ENCODE data around the gene C22orf39. TPM values are rescaled to one million over a fixed set of nuclear protein-coding genes. Genes with fewer than 3 reads are reported as not detected.

C22orf39 gene
- polyA plus RNA-seq, 6 donors from 2014 or later, result 64.8 to 102 (median 73.0) TPM

GRCh38 chr22:19422440-19423301, 24.8 kb downstream of the C22orf39 start:
- peaks cover 56 to 70% (median 62%) of the 10 kb centered on the region in 3 donors for H3K4me1 Mint-ChIP-seq

GRCh38 chr22:19420321-19420720, 27.2 kb downstream of the C22orf39 start:
- Mint-ChIP-seq H3K27me3 (no peaks in the 10 kb centered on the region), H3K4me3 (no peak overlapping the region), H3K27ac (peak overlapping the region in 4 of 6 donors; percentile 21 to 80 (median 48)), H3K4me1 (peaks cover 43 to 63% (median 54%) of the 10 kb centered on the region in 3 donors), H3K9me3 (peaks cover 0 to 4% (median 0%) of the 10 kb centered on the region in 7 donors), H3K36me3 (no peaks in the 10 kb centered on the region)
- DNase-seq, result no peak
- no peak for ATAC-seq (ENCODE audit: low read depth in 2 of 2)

More at GRCh38 chr22:19422440-19423301, 24.8 kb downstream of the C22orf39 start:
- Mint-ChIP-seq H3K36me3 (no peaks in the 10 kb centered on the region), H3K27me3 (no peaks in the 10 kb centered on the region), H3K9me3 (peaks cover 0 to 4% (median 0%) of the 10 kb centered on the region in 7 donors), H3K27ac (peak overlapping the region in 4 of 6 donors; percentile 8 to 92 (median 40)), H3K4me3 (peak overlapping the region in 1 of 8 donors; percentile 4)
- ATAC-seq (ENCODE audit: low read depth in 2 of 2), result no peak
- no peak for DNase-seq

GRCh38 chr22:19419464-19420178, 27.9 kb downstream of the C22orf39 start:
- peak overlapping the region in 5 of 6 donors; percentile 44 to 80 (median 74) for H3K27ac Mint-ChIP-seq
- H3K4me1 Mint-ChIP-seq, result peaks cover 43 to 62% (median 54%) of the 10 kb centered on the region in 3 donors
- peak; percentile 52 to 63 for ATAC-seq (ENCODE audit: low read depth in 2 of 2)
- H3K36me3 Mint-ChIP-seq, result no peaks in the 10 kb centered on the region
- H3K4me3 Mint-ChIP-seq, result no peak overlapping the region
- no peak for DNase-seq
- H3K9me3 Mint-ChIP-seq, result peaks cover 0 to 4% (median 0%) of the 10 kb centered on the region in 7 donors
- no peaks in the 10 kb centered on the region for H3K27me3 Mint-ChIP-seq

- no peaks in the 10 kb centered on the region for H3K36me3 Mint-ChIP-seq
- ATAC-seq (ENCODE audit: low read depth in 2 of 2), result peak; percentile 67 to 76
- H3K9me3 Mint-ChIP-seq, result peaks cover 0 to 4% (median 0%) of the 10 kb centered on the region in 7 donors
- no peak overlapping the region for H3K4me3 Mint-ChIP-seq
- H3K27ac Mint-ChIP-seq, result peak overlapping the region; percentile 30 to 80 (median 64)
- no peaks in the 10 kb centered on the region for H3K27me3 Mint-ChIP-seq
- peaks cover 45 to 58% (median 56%) of the 10 kb centered on the region in 3 donors for H3K4me1 Mint-ChIP-seq
- no peak for DNase-seq
Measured at GRCh38 chr22:19419086-19419463, 28.4 kb downstream of the C22orf39 start.

GRCh38 chr22:19412923-19413322, 34.6 kb downstream of the C22orf39 start:
- H3K27ac Mint-ChIP-seq, result no peak overlapping the region
- H3K36me3 Mint-ChIP-seq, result peaks cover 0 to 7% of the 10 kb centered on the region in 2 donors
- no peak for ATAC-seq (ENCODE audit: low read depth in 2 of 2)
- H3K4me1 Mint-ChIP-seq, result peaks cover 16 to 39% (median 30%) of the 10 kb centered on the region in 3 donors
- no peak overlapping the region for H3K4me3 Mint-ChIP-seq
- no peak for DNase-seq
- H3K9me3 Mint-ChIP-seq, result peaks cover 0 to 2% (median 0%) of the 10 kb centered on the region in 7 donors
- H3K27me3 Mint-ChIP-seq, result no peaks in the 10 kb centered on the region

- H3K4me1 Mint-ChIP-seq, result peaks cover 13 to 39% (median 30%) of the 10 kb centered on the region in 3 donors
- no peak overlapping the region for H3K27ac Mint-ChIP-seq
- H3K4me3 Mint-ChIP-seq, result peak overlapping the region in 1 of 8 donors; percentile 77
- H3K36me3 Mint-ChIP-seq, result peaks cover 0 to 7% of the 10 kb centered on the region in 2 donors
- DNase-seq (no peak), ATAC-seq (ENCODE audit: low read depth in 2 of 2) (no peak)
- H3K27me3 Mint-ChIP-seq, result no peaks in the 10 kb centered on the region
- no peaks in the 10 kb centered on the region for H3K9me3 Mint-ChIP-seq
Measured at GRCh38 chr22:19412478-19412877, 35.0 kb downstream of the C22orf39 start.

- H3K27me3 Mint-ChIP-seq, result no peaks in the 10 kb centered on the region
- H3K27ac Mint-ChIP-seq, result peak overlapping the region in 2 of 6 donors; percentile 15 to 89
- no peak overlapping the region for H3K4me3 Mint-ChIP-seq
- peaks cover 13 to 36% (median 30%) of the 10 kb centered on the region in 3 donors for H3K4me1 Mint-ChIP-seq
- DNase-seq, result no peak
- peaks cover 5 to 7% of the 10 kb centered on the region in 2 donors for H3K36me3 Mint-ChIP-seq
- no peaks in the 10 kb centered on the region for H3K9me3 Mint-ChIP-seq
- no peak for ATAC-seq (ENCODE audit: low read depth in 2 of 2)
Measured at GRCh38 chr22:19411690-19412045, 35.8 kb downstream of the C22orf39 start.

- DNase-seq (no peak), ATAC-seq (ENCODE audit: low read depth in 2 of 2) (no peak)
- Mint-ChIP-seq H3K36me3 (peaks cover 7% of the 10 kb centered on the region in 2 donors), H3K4me3 (no peak overlapping the region), H3K27me3 (no peaks in the 10 kb centered on the region), H3K27ac (peak overlapping the region in 1 of 6 donors; percentile 44), H3K4me1 (peaks cover 13 to 36% (median 26%) of the 10 kb centered on the region in 3 donors), H3K9me3 (no peaks in the 10 kb centered on the region)
Measured at GRCh38 chr22:19410941-19411689, 36.4 kb downstream of the C22orf39 start.

GRCh38 chr22:19407649-19408606, 39.6 kb downstream of the C22orf39 start:
- Mint-ChIP-seq H3K36me3 (peaks cover 7 to 13% of the 10 kb centered on the region in 2 donors), H3K27me3 (no peaks in the 10 kb centered on the region), H3K4me3 (no peak overlapping the region), H3K27ac (peak overlapping the region in 1 of 6 donors; percentile 66), H3K9me3 (no peaks in the 10 kb centered on the region), H3K4me1 (peaks cover 22 to 36% (median 26%) of the 10 kb centered on the region in 3 donors)
- DNase-seq (no peak), ATAC-seq (ENCODE audit: low read depth in 2 of 2) (no peak)

- ATAC-seq (ENCODE audit: low read depth in 2 of 2) (no peak), DNase-seq (no peak)
- peak overlapping the region in 1 of 6 donors; percentile 66 for H3K27ac Mint-ChIP-seq
- H3K9me3 Mint-ChIP-seq, result no peaks in the 10 kb centered on the region
- H3K4me1 Mint-ChIP-seq, result peaks cover 16 to 27% (median 19%) of the 10 kb centered on the region in 3 donors
- H3K4me3 Mint-ChIP-seq, result no peak overlapping the region
- no peaks in the 10 kb centered on the region for H3K27me3 Mint-ChIP-seq
- H3K36me3 Mint-ChIP-seq, result peaks cover 12 to 19% of the 10 kb centered on the region in 2 donors
Measured at GRCh38 chr22:19406846-19407245, 40.7 kb downstream of the C22orf39 start.

- ATAC-seq (ENCODE audit: low read depth in 2 of 2) (no peak), DNase-seq (no peak)
- no peak overlapping the region for H3K4me3 Mint-ChIP-seq
- no peaks in the 10 kb centered on the region for H3K9me3 Mint-ChIP-seq
- peak overlapping the region in 1 of 6 donors; percentile 20 for H3K27ac Mint-ChIP-seq
- H3K4me1 Mint-ChIP-seq, result peaks cover 15 to 24% (median 23%) of the 10 kb centered on the region in 3 donors
- H3K36me3 Mint-ChIP-seq, result peaks cover 17 to 23% of the 10 kb centered on the region in 2 donors
- H3K27me3 Mint-ChIP-seq, result no peaks in the 10 kb centered on the region
Measured at GRCh38 chr22:19406281-19406811, 41.2 kb downstream of the C22orf39 start.

- peaks cover 15 to 23% (median 19%) of the 10 kb centered on the region in 3 donors for H3K4me1 Mint-ChIP-seq
- no peaks in the 10 kb centered on the region for H3K9me3 Mint-ChIP-seq
- peaks cover 24 to 26% of the 10 kb centered on the region in 2 donors for H3K36me3 Mint-ChIP-seq
- H3K4me3 Mint-ChIP-seq, result no peak overlapping the region
- ATAC-seq (ENCODE audit: low read depth in 2 of 2), result no peak
- no peak for DNase-seq
- no peaks in the 10 kb centered on the region for H3K27me3 Mint-ChIP-seq
- peak overlapping the region in 1 of 6 donors; percentile 39 for H3K27ac Mint-ChIP-seq
Measured at GRCh38 chr22:19405652-19406051, 41.9 kb downstream of the C22orf39 start.
